HTR-8/SVneo (cell line): ENCODE measurements around the gene ZNF106.

Experiments
- DNase-seq: peaks from one replicate; pipeline ENCODE4 v3.0.0; 2011; ENCODE audit warnings: low spot score, mixed read lengths; ENCODE audit not compliant: insufficient read length
- FAIRE-seq: peaks from 2 replicates; lab custom pipeline; 2011; peaks lifted over from hg19 to GRCh38; lab: Jason Lieb, UNC

The ZNF106 gene

GRCh38 chr15:42411884-42412283 lies 79.1 kb downstream of the ZNF106 start:
- no peak for DNase-seq
- FAIRE-seq = no peak

- FAIRE-seq (no peak), DNase-seq (no peak)
Observed at GRCh38 chr15:42409011-42409410, 81.9 kb downstream of the ZNF106 start.

DNA sequence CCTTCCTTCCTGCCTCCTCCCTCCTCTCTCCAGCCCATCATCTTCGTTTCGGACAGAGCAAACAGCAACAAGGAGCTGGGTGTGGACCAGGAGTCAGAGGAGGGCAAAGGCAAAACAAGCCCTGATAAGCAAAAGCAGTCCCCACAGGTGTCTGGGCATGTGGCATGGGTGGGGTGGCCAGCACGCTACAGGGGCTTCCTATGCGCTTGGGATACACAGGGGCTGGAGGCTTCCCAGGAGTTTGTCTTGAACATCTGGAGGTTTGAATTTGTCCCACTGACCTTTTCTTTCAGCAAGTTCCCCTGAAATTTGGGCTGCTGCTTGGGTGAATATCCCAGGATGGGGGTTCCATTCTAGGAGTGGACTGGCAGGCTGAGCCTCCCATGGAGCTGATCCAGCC lies 82.8 kb downstream of the ZNF106 start:
- DNase-seq (no peak), FAIRE-seq (no peak)

DNA sequence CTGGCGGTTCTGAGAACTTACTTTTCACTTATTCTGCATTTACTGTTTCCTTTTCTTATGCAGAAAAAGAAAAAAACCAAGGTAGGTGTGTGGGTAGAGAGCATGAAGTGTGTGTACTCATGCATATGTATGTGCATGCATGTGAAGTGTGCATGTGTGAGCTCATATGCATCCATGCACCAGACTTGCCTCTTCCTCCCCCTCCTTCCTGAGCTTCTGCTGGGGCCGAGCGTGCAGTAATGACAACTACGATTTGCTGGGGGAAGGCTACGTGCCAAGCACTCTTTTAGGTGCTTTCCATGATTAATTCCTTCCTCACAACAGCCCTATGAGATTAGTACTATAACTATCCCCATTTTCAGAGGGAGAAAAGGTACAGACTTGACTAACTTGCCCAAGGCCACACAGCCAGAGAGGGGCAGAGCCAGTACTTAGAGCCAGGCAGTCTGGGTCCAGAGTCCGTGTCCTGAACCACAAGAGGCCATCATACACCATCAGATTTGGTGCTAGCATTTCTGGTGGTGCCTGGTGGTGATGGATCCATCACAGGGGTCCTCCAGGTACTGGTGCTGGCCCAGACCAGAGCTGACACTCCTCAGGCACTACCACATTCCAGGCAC lies 85.0 kb downstream of the ZNF106 start:
- FAIRE-seq = no peak
- no peak for DNase-seq

DNA sequence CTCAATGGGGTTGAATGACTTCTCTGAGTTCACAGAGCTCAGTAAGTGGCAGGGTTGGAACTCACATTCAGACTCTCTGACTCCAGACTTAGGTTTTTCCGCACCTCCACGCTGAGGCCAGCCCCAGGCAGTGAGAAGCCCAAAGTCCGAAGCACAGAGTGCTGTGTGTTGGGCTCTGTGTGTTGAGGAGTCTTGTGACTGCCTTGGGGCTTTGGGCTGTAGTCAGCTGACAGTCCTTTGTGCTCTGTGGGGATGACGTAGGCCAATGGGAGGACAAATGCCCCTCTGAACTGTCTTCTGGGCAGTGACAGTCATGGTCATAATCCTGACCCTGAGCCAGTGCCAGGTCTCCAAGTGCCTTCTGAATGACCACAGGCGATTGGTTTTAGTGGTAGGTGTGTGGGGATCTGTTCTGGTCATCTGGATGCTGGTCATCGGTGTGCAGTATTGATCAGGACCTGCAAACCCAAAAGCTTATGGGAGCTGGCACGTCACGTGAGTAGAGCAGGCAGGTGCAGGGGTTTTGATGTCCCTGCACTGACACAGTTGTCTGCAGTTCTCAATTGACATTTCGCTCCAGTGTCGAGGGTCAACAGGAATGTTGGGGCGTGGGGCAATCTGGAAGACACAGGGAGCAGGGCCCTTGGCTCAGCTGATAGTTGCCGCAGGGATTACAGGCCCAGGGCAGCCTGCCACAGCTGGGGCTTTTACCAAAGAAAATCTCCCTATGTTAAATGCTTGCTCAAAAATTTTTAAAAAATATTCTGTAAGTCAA lies 86.3 kb downstream of the ZNF106 start:
- DNase-seq (no peak), FAIRE-seq (no peak)

DNA sequence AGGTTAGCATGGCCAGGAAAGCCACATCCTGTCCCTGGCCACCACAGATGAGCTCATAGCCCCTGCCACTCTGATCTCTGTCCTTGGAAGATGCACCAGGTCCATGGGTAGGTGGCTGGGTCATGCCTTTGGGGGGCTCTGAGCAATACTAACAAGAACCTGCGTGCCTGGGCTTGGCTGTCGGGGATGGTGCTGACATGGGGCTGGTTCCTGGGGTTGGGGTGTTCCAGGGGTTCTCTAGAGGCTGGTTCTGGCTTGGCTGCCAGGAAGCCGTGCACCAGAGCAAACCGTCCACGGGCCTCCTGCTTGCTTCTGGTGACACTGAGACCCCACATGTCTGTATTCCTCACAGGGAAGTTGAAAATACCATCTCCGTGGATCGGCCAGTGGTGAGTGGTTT lies 87.6 kb downstream of the ZNF106 start:
- DNase-seq = no peak

GRCh38 chr15:42402455-42403205 lies 88.3 kb downstream of the ZNF106 start:
- FAIRE-seq (no peak), DNase-seq (no peak)

More for the DNA sequence above, 87.6 kb downstream of the ZNF106 start:
- no peak for FAIRE-seq

DNA sequence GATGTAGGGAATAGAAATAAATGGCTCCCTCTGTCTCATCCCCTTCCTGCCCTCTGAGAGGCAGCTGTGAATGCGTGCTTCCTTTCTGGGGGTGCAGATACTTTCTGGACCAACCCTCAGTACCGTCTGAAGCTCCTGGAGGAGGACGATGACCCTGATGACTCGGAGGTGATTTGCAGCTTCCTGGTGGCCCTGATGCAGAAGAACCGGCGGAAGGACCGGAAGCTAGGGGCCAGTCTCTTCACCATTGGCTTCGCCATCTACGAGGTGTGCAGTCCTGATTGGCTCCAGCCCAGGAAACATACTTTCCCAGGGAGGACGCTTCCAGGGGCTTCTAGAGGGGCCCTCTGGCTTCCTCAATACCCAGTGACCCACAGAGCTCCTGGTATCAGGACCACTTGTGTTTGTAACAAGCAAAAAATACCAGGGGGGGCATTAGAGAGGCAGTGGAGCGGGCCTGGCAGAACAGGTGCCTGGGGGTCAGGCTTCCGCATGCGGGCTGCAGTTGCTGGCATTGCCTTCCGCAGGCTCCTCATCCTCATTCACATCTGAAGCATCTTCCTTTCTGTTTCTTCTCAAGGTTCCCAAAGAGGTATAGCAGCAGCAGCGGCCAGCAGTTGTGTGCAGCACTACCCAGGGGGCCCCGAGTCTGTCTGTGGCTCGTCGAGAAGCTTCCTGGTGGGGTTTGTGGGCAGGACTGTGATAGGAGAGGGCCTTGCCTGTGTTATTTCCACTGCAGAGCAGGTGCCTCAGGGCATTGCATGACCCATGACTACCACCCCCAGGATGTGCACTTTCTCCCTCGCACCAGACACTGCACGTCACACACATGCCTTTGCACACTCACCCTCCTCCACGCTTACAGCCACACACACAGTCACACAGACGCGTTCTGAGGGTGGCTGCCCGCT lies 89.1 kb downstream of the ZNF106 start:
- FAIRE-seq (no peak), DNase-seq (no peak)

DNA sequence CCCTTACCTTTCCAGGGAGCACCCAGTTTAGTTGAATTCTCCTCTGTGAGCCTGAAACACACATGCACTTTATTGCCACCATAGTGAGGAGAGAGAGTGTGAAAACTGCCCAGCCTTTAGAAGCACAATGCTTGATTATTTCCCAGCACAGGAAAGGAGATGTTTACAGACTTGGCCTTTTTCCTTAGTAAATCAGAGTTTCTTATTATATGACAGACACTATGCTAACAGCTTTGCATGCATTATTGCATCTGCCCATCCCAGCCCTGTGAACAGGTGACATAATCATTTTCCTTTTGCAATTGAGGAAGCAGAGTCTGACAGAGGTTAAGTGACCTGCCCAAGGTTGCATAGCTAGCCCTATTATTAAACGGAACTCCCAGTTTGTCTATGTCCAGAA lies 95.1 kb downstream of the ZNF106 start:
- FAIRE-seq = no peak

GRCh38 chr15:42394106-42394505 lies 96.8 kb downstream of the ZNF106 start:
- FAIRE-seq (no peak), DNase-seq (no peak)

More for the DNA sequence above, 95.1 kb downstream of the ZNF106 start:
- DNase-seq = no peak

DNA sequence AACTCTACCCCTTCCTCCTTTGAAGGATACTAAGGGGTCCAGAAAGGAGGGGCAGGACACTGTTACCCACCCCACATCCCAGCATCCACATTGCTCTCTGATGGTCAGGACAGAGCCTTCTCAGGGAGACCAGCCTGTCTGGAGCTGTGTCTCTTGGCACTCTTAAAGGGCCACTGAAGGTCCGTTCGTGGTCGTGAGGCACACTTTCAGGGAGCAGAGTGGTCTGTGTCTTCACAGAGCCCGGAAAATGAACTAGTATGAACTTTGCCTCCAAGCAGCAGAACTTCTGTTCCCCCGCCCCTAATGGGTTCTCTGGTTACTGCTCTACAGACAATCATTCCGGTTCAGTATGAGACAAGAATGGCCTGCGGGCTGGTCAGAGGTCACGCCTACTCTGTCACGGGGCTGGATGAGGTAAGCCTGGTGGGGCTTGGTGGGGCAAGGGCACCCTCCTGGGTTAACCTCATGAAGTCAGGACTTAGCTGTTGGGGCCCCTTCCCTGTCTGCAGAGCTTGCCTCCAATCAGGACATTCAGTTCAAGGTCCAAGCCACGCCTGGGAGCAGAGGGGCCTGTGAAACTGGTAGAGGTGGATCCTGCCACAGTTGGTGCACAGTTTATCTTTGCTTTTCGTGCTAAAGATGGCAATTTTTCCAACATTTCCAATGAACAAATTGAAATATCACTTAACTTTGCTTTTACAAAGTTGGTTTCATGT lies 98.5 kb downstream of the ZNF106 start:
- no peak for DNase-seq
- no peak for FAIRE-seq

- DNase-seq (no peak), FAIRE-seq (no peak)
Observed at GRCh38 chr15:42387603-42388002, 103.3 kb downstream of the ZNF106 start.

DNA sequence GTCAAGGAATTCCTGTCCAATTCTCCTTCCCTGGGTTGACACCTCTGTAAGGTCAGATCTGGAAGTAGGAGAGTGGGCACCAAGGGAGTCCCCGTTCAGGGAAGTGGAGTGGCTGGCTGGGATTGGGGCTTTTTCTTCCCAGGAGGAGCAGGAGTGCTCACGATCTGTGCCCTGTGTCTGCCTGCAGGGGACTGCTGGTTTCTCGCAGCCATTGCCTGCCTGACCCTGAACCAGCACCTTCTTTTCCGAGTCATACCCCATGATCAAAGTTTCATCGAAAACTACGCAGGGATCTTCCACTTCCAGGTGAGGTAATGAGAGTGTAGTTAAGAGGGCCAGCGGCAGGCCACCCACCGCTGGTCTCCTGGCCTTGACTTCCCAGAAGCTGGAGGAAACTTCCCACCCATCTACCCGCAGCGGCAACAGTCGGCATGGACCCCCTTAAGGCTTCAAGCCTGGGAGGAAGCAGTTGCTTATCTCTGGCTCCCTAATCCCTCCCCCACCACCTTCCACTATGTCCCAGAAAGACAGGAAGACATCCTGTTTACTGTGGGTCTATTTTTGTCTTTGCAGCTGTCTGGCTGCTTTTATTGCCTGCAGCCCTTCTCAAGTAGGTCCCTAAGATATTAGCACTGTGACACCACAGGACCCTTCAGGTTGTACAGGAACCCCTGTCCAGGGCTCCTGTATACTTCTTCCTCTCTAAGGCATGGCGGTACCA lies 104.8 kb downstream of the ZNF106 start:
- no peak for DNase-seq
- FAIRE-seq = no peak

DNA sequence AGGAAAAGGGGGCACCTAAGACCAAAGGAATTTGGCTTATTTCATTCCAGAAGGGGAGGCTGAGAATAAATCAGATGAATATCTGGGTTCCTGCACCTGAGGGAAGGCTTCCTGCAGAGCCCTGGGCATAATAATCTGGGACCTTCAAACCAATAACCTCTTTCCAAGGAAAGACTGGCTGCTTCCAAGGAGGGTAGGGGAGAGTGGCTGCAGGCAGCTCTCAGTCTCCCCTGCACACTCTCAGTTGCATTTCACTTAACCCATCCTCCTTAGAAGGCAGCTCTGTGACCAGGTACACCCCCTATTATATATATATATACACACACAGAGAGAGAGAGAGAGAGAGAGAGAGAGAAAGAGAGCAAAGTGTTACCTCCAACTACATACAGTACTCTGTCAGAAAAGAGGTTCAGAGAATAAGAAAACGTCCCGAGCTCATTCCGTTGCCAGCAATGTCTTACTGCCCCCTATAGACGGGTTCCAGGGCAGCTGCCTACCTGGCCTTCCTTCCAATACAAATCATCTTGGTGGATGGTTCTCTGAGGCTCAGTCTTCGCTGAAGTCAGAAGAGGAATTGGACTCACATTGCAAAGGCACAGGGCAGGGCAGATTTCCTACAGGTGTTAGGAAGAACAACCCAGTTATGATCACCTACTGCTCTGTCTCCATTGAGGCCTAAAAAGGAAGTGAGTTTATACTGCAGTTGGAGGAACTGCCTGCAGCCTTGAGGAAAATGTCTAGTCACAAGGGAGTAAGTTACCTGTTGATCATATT lies 105.5 kb downstream of the ZNF106 start:
- no peak for FAIRE-seq
- DNase-seq = peak; percentile 60

GRCh38 chr15:42384597-42384996 lies 106.3 kb downstream of the ZNF106 start:
- FAIRE-seq (no peak), DNase-seq (no peak)

GRCh38 chr15:42378011-42378410 lies 112.9 kb downstream of the ZNF106 start:
- no peak for FAIRE-seq

DNA sequence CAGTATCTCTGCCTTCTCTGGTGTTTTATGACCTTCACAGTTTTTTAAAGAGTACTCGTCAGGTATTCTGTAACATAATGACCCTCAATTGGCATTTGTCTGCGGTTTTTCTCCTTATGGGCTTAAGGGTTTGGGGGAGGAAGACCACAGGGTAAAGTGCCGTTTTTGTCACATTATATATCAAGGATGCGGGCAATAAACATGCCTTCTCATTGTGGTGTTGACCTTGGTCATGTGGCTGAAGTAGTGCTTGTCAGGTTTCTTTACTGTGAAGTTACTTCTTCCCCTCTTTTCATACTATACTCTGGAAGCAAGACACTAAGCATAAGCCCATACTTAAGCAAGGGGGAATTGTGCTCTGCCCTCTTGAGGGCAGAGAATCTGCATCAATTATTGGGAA lies 115.0 kb downstream of the ZNF106 start:
- DNase-seq = no peak
- no peak for FAIRE-seq

More at GRCh38 chr15:42378011-42378410, 112.9 kb downstream of the ZNF106 start:
- DNase-seq = no peak

GRCh38 chr15:42375252-42375651 lies 115.7 kb downstream of the ZNF106 start:
- FAIRE-seq = no peak
- DNase-seq = no peak
